Measurements from ENCODE around the gene PI16.

The PI16 gene

GRCh38 chr6:36912586-36912985, 42.0 kb upstream of the PI16 start:
- no peak for DNase-seq (ENCODE audit: low read depth)
- TF ChIP-seq, protein P1, sequence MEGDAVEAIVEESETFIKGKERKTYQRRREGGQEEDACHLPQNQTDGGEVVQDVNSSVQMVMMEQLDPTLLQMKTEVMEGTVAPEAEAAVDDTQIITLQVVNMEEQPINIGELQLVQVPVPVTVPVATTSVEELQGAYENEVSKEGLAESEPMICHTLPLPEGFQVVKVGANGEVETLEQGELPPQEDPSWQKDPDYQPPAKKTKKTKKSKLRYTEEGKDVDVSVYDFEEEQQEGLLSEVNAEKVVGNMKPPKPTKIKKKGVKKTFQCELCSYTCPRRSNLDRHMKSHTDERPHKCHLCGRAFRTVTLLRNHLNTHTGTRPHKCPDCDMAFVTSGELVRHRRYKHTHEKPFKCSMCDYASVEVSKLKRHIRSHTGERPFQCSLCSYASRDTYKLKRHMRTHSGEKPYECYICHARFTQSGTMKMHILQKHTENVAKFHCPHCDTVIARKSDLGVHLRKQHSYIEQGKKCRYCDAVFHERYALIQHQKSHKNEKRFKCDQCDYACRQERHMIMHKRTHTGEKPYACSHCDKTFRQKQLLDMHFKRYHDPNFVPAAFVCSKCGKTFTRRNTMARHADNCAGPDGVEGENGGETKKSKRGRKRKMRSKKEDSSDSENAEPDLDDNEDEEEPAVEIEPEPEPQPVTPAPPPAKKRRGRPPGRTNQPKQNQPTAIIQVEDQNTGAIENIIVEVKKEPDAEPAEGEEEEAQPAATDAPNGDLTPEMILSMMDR (IDR thresholded peaks at IDR 0.05; ENCODE audit: control insufficient read depth, extremely low read depth, insufficient read depth), result no peak
- no peak overlapping the region for H3K4me3 ChIP-seq (ENCODE audit: low read depth, low read length)

GRCh38 chr6:36913082-36913481, 41.5 kb upstream of the PI16 start:
- H3K4me3 ChIP-seq (ENCODE audit: low read depth, low read length), result no peak overlapping the region
- TF ChIP-seq, protein P1 (IDR thresholded peaks at IDR 0.05; ENCODE audit: control insufficient read depth, extremely low read depth, insufficient read depth), result no peak
- no peak for DNase-seq (ENCODE audit: low read depth)

DNA sequence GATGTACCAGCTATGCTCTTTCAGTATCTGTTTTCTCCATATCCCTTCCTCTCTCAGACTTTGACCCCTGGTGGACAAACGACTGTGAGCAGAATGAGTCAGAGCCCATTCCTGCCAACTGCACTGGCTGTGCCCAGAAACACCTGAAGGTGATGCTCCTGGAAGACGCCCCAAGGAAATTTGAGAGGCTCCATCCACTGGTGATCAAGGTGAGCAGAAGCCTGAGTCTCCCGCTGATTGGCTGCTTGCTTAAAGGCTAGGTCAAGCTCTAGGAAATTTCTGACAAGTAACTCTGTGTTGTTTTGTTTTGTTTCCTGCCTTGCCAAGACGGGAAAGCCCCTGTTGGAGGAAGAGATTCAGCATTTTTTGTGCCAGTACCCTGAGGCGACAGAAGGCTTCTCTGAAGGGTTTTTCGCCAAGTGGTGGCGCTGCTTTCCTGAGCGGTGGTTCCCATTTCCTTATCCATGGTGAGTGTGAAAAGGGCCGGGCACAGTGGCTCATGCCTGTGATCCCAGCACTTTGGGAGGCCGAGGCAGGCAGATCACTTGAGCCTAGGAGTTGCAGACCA, 40.2 kb upstream of the PI16 start:
- TF ChIP-seq, protein P1 (IDR thresholded peaks at IDR 0.05; ENCODE audit: control insufficient read depth, extremely low read depth, insufficient read depth), result peak; percentile 20; the same call in 1 of the 2 replicates
- DNase-seq (ENCODE audit: low read depth), result no peak
- H3K4me3 ChIP-seq (ENCODE audit: low read depth, low read length), result no peak overlapping the region

- TF ChIP-seq, protein P1 (IDR thresholded peaks at IDR 0.05; ENCODE audit: control insufficient read depth, extremely low read depth, insufficient read depth), result no peak
- DNase-seq (ENCODE audit: low read depth), result no peak
- H3K4me3 ChIP-seq (ENCODE audit: low read depth, low read length), result no peak overlapping the region
Observed at GRCh38 chr6:36915599-36915998, 38.9 kb upstream of the PI16 start.

DNA sequence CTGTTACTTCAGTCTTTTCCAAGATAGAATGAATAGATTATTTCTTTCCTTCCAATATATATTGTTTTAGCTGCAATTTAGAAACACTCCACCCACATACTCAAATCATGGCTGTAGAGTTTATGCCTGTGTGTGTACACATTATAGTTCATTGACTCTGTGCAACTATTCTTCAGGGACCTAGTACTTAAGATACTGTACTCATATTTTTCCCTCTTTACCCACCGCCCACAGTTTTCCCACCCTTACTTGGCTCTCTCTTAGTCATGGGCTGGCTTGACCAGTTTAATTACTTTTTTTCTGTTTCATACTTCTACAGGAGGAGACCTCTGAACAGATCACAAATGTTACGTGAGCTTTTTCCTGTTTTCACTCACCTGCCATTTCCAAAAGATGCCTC, 38.4 kb upstream of the PI16 start:
- no peak for DNase-seq (ENCODE audit: low read depth)
- TF ChIP-seq, protein P1 (IDR thresholded peaks at IDR 0.05; ENCODE audit: control insufficient read depth, extremely low read depth, insufficient read depth), result no peak
- no peak overlapping the region for H3K4me3 ChIP-seq (ENCODE audit: low read depth, low read length)

GRCh38 chr6:36917541-36918193, 36.9 kb upstream of the PI16 start:
- H3K4me3 ChIP-seq (ENCODE audit: low read depth, low read length), result no peak overlapping the region
- TF ChIP-seq, protein P1 (IDR thresholded peaks at IDR 0.05; ENCODE audit: control insufficient read depth, extremely low read depth, insufficient read depth), result no peak
- DNase-seq (ENCODE audit: low read depth), result no peak

GRCh38 chr6:36920049-36920448, 34.5 kb upstream of the PI16 start:
- TF ChIP-seq, protein P1 (IDR thresholded peaks at IDR 0.05; ENCODE audit: control insufficient read depth, extremely low read depth, insufficient read depth), result no peak

More at GRCh38 chr6:36920049-36920448, 34.5 kb upstream of the PI16 start:
- peak; percentile 69 for DNase-seq (ENCODE audit: low read depth)
- H3K4me3 ChIP-seq (ENCODE audit: low read depth, low read length), result no peak overlapping the region

All from LNCaP clone FGC (cell line).